ENCODE results near the gene TMEM45B.

GRCh38 chr11:129815596-129816461 is at the start of gene TMEM45B:
- TF ChIP-seq EP300 (IDR thresholded peaks at IDR 0.05), result no peak
- no peak for TF ChIP-seq MYC (IDR thresholded peaks at IDR 0.05; ENCODE audit: borderline replicate concordance, low read length)
- TF ChIP-seq CTCF (IDR thresholded peaks at IDR 0.05), result no peak
- no peak for TF ChIP-seq BCL3 (IDR thresholded peaks at IDR 0.05)
- TF ChIP-seq RARB (CRISPR knock-in tag; IDR thresholded peaks at IDR 0.05), result no peak
- TF ChIP-seq POLR2A (IDR thresholded peaks at IDR 0.05; ENCODE audit: low read length), result no peak
- TF ChIP-seq REST (IDR thresholded peaks at IDR 0.05), result no peak
